C4-2B (cell line): ENCODE data around the gene NCAPD2.

Experiments used
- ZFX ChIP-seq: fragments of 450-650 bp; IDR thresholded peaks from 2 replicates; pipeline ENCODE4 v1.6.1; 2017
- TF ChIP-seq, protein P1 (sequence below): fragments of 450-650 bp; conservative IDR thresholded peaks from 2 replicates; pipeline ENCODE4 v1.5.1; 2017; ENCODE audit warnings: mild to moderate bottlenecking

DNA sequence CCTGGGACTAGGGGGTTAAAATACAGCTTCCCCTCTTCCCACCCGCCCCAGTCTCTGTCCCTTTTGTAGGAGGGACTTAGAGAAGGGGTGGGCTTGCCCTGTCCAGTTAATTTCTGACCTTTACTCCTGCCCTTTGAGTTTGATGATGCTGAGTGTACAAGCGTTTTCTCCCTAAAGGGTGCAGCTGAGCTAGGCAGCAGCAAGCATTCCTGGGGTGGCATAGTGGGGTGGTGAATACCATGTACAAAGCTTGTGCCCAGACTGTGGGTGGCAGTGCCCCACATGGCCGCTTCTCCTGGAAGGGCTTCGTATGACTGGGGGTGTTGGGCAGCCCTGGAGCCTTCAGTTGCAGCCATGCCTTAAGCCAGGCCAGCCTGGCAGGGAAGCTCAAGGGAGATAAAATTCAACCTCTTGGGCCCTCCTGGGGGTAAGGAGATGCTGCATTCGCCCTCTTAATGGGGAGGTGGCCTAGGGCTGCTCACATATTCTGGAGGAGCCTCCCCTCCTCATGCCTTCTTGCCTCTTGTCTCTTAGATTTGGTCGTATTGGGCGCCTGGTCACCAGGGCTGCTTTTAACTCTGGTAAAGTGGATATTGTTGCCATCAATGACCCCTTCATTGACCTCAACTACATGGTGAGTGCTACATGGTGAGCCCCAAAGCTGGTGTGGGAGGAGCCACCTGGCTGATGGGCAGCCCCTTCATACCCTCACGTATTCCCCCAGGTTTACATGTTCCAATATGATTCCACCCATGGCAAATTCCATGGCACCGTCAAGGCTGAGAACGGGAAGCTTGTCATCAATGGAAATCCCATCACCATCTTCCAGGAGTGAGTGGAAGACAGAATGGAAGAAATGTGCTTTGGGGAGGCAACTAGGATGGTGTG lies 42.3 kb downstream of the NCAPD2 start:
- TF ChIP-seq, protein P1, sequence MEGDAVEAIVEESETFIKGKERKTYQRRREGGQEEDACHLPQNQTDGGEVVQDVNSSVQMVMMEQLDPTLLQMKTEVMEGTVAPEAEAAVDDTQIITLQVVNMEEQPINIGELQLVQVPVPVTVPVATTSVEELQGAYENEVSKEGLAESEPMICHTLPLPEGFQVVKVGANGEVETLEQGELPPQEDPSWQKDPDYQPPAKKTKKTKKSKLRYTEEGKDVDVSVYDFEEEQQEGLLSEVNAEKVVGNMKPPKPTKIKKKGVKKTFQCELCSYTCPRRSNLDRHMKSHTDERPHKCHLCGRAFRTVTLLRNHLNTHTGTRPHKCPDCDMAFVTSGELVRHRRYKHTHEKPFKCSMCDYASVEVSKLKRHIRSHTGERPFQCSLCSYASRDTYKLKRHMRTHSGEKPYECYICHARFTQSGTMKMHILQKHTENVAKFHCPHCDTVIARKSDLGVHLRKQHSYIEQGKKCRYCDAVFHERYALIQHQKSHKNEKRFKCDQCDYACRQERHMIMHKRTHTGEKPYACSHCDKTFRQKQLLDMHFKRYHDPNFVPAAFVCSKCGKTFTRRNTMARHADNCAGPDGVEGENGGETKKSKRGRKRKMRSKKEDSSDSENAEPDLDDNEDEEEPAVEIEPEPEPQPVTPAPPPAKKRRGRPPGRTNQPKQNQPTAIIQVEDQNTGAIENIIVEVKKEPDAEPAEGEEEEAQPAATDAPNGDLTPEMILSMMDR: no peak
- no peak for TF ChIP-seq ZFX
